HG02852 (cell line): Measurements from ENCODE around the gene INPP5B.
"Not testable (repeated sequence)": the region's sequence is repeated elsewhere in the genome, so short reads cannot be mapped to it uniquely, and the experiment has no call there.

Experiments
- ATAC-seq: cut with Tn5 transposase; IDR thresholded peaks from one replicate; pipeline ENCODE4 v1.9.1; 2021; ENCODE audit warnings: mild to moderate bottlenecking, moderate library complexity; ENCODE audit not compliant: unreplicated experiment

Gene INPP5B

GRCh38 chr1:37948841-37949240, 2.0 kb upstream of the INPP5B start:
- ATAC-seq, result no peak

- no peak for ATAC-seq
Measured at GRCh38 chr1:37948166-37948565, 1.3 kb upstream of the INPP5B start.

GRCh38 chr1:37947364-37947763, 511 bp upstream of the INPP5B start:
- ATAC-seq, result no peak

- peak; percentile 13 for ATAC-seq
Measured at GRCh38 chr1:37945743-37946702, 830 bp downstream of the INPP5B start.

GRCh38 chr1:37945251-37945650, 1.6 kb downstream of the INPP5B start:
- ATAC-seq, result no peak

GRCh38 chr1:37944816-37945215, 2.0 kb downstream of the INPP5B start:
- no peak for ATAC-seq

GRCh38 chr1:37944086-37944763, 2.6 kb downstream of the INPP5B start:
- ATAC-seq, result no peak

GRCh38 chr1:37940299-37940947, 6.4 kb downstream of the INPP5B start:
- no peak for ATAC-seq

GRCh38 chr1:37936760-37937159, 10.1 kb downstream of the INPP5B start:
- ATAC-seq, result not testable (repeated sequence)

- no peak for ATAC-seq
Measured at GRCh38 chr1:37932759-37933158, 14.1 kb downstream of the INPP5B start.

GRCh38 chr1:37931361-37932158, 15.3 kb downstream of the INPP5B start:
- ATAC-seq, result peak; percentile 89

GRCh38 chr1:37931102-37931360, 15.8 kb downstream of the INPP5B start:
- ATAC-seq, result no peak

- ATAC-seq, result no peak
Measured at GRCh38 chr1:37930246-37931101, 16.4 kb downstream of the INPP5B start.

GRCh38 chr1:37926038-37926924, 20.6 kb downstream of the INPP5B start:
- ATAC-seq, result no peak

- ATAC-seq, result no peak
Measured at GRCh38 chr1:37925316-37925715, 21.5 kb downstream of the INPP5B start.

GRCh38 chr1:37923551-37923889, 23.3 kb downstream of the INPP5B start:
- ATAC-seq, result no peak

- ATAC-seq, result peak; percentile 45
Measured at GRCh38 chr1:37922767-37923550, 23.9 kb downstream of the INPP5B start.

- no peak for ATAC-seq
Measured at GRCh38 chr1:37919277-37919676, 27.6 kb downstream of the INPP5B start.
